Caki2 (cell line): ENCODE results near the gene RPS26. TPM values are rescaled to one million over a fixed set of nuclear protein-coding genes. Genes with fewer than 3 reads are reported as not detected.
"Not testable (repeated sequence)": the region's sequence is repeated elsewhere in the genome, so short reads cannot be mapped to it uniquely, and the experiment has no call there.

Experiments
- DNase-seq: peaks from one replicate; pipeline ENCODE4 v3.0.0-alpha.2; 2015; ENCODE audit warnings: low read depth
- in situ Hi-C: cut with HindIII; loops from 2 replicates; pipeline ENCODE4 v1.10.0; 2016; ENCODE audit warnings: low sequenced_read_pairs, low pct_unique_long_range_greater_than_20kb, mixed read lengths
- total RNA-seq: library from RNA; depleted of rRNA; stranded (reverse); fragments of >200 nt; shearing (Covaris generic); gene quantifications from 2 replicates; pipeline ENCODE4 v1.2.3, GENCODE V29; 2014; ENCODE audit warnings: low replicate concordance

The RPS26 gene
- total RNA-seq, 1 experiment from 2014 or later, result 1,254 TPM

GRCh38 chr12:56017181-56017580 is 24.5 kb upstream of the RPS26 start:
- no peak for DNase-seq
- in situ Hi-C loops, result no loop called here

- DNase-seq, result no peak
- in situ Hi-C loops, result no loop called here
These were observed 23.4 kb upstream of the RPS26 start for GRCh38 chr12:56018356-56018755.

GRCh38 chr12:56020423-56021184 is 21.1 kb upstream of the RPS26 start, which contains the start of gene IKZF4:
Gene IKZF4 (plus strand): TSS chr12:56021043. CDS start chr12:56021494, 451 bp downstream.
- DNase-seq, result no peak
- in situ Hi-C loops, result no loop called here

- no peak for DNase-seq
- in situ Hi-C loops, result no loop called here
These were observed 19.7 kb upstream of the RPS26 start for GRCh38 chr12:56021889-56022497.

- in situ Hi-C loops, result no loop called here
These were observed 13.1 kb upstream of the RPS26 start for GRCh38 chr12:56028511-56029165.

GRCh38 chr12:56029166-56029519 is 12.6 kb upstream of the RPS26 start:
- DNase-seq, result no peak
- in situ Hi-C loops, result no loop called here

More at GRCh38 chr12:56028511-56029165, 13.1 kb upstream of the RPS26 start:
- DNase-seq, result no peak

GRCh38 chr12:56029666-56030293 is 11.9 kb upstream of the RPS26 start:
- DNase-seq, result peak; percentile 44

GRCh38 chr12:56031987-56032386 is 9.7 kb upstream of the RPS26 start:
- in situ Hi-C loops, result no loop called here
- no peak for DNase-seq

More at GRCh38 chr12:56029666-56030293, 11.9 kb upstream of the RPS26 start:
- in situ Hi-C loops, result no loop called here

- in situ Hi-C loops, result no loop called here
- DNase-seq, result no peak
These were observed 7.0 kb upstream of the RPS26 start for GRCh38 chr12:56034586-56035332.

- DNase-seq, result no peak
- in situ Hi-C loops, result no loop called here
These were observed 4.6 kb upstream of the RPS26 start for GRCh38 chr12:56037161-56037560.

GRCh38 chr12:56038022-56038655 is 3.6 kb upstream of the RPS26 start:
- no peak for DNase-seq
- in situ Hi-C loops, result no loop called here

- in situ Hi-C loops, result no loop called here
- DNase-seq, result no peak
These were observed 1.6 kb upstream of the RPS26 start for GRCh38 chr12:56040151-56040550.

GRCh38 chr12:56040963-56041551 is 661 bp upstream of the RPS26 start:
- DNase-seq, result no peak
- in situ Hi-C loops, result no loop called here

- DNase-seq, in situ Hi-C loops: not testable (repeated sequence)
These were observed 704 bp downstream of the RPS26 start for GRCh38 chr12:56042430-56042813.

GRCh38 chr12:56042843-56043242 is 1.1 kb downstream of the RPS26 start:
- in situ Hi-C loops, result no loop called here
- no peak for DNase-seq

- in situ Hi-C loops, result no loop called here
- DNase-seq, result no peak
These were observed 4.5 kb downstream of the RPS26 start for GRCh38 chr12:56046027-56046780.

- in situ Hi-C loops, result no loop called here
- no peak for DNase-seq
These were observed 11.7 kb downstream of the RPS26 start for GRCh38 chr12:56053407-56053893.
